H9 (cell line): ENCODE data around the gene ADA. TPM values are rescaled to one million over a fixed set of nuclear protein-coding genes. Genes with fewer than 3 reads are reported as not detected.

Experiments used
- DNase-seq: peaks from one replicate; pipeline ENCODE4 v3.0.0-alpha.2; 2017
- H2AFZ ChIP-seq: one replicate; pipeline ENCODE4 v1.6.1; 2013; ENCODE audit warnings: mild to moderate bottlenecking, low read length, control low read depth, moderate library complexity
- H2AK5ac ChIP-seq: 2 replicates; pipeline ENCODE4 v1.6.1; 2013; ENCODE audit warnings: low read length, control low read depth, mixed read lengths; ENCODE audit not compliant: insufficient read length
- H2BK120ac ChIP-seq: one replicate; pipeline ENCODE4 v1.6.1; 2013; ENCODE audit warnings: low read depth, mild to moderate bottlenecking, low read length, control low read depth, inconsistent platforms; ENCODE audit not compliant: poor library complexity, severe bottlenecking
- H2BK12ac ChIP-seq: 2 replicates; pipeline ENCODE4 v1.6.1; 2013; ENCODE audit warnings: low read length, control low read depth, mixed read lengths, low read depth; ENCODE audit not compliant: insufficient read length
- H2BK15ac ChIP-seq: 2 replicates; pipeline ENCODE4 v1.6.1; 2013; ENCODE audit warnings: low read depth, low read length, control low read depth
- H2BK20ac ChIP-seq: one replicate; pipeline ENCODE4 v1.6.1; 2013; ENCODE audit warnings: low read depth, mild to moderate bottlenecking, low read length, control low read depth, inconsistent platforms; ENCODE audit not compliant: poor library complexity, severe bottlenecking
- H2BK5ac ChIP-seq: 2 replicates; pipeline ENCODE4 v1.6.1; 2013; ENCODE audit warnings: low read length, control low read depth, mixed read lengths; ENCODE audit not compliant: insufficient read length
- H3K14ac ChIP-seq: 2 replicates; pipeline ENCODE4 v1.6.1; 2013; ENCODE audit warnings: low read length, control low read depth; ENCODE audit not compliant: insufficient read depth
- H3K18ac ChIP-seq: 2 replicates; pipeline ENCODE4 v1.6.1; 2013; ENCODE audit warnings: low read depth, mild to moderate bottlenecking, mixed read lengths, low read length, control low read depth; ENCODE audit not compliant: insufficient read length
- H3K23ac ChIP-seq: 2 replicates; pipeline ENCODE4 v1.6.1; 2013; ENCODE audit warnings: low read length, control low read depth, mixed read lengths, low read depth; ENCODE audit not compliant: insufficient read length
- H3K23me2 ChIP-seq: 2 replicates; pipeline ENCODE4 v1.6.1; 2013; ENCODE audit warnings: low read depth, mild to moderate bottlenecking, mixed read lengths, low read length, control low read depth; ENCODE audit not compliant: insufficient read length, poor library complexity, severe bottlenecking
- H3K27ac ChIP-seq: 2 replicates; pipeline ENCODE4 v1.5.1; 2013; ENCODE audit warnings: low read length, control low read depth, mixed read lengths, low read depth; ENCODE audit not compliant: insufficient read length
- H3K27me3 ChIP-seq: 2 replicates; pipeline ENCODE4 v1.6.1; 2013; ENCODE audit warnings: low read length, control low read depth, inconsistent platforms; ENCODE audit not compliant: insufficient read depth
- H3K4ac ChIP-seq: 2 replicates; pipeline ENCODE4 v1.6.1; 2013; ENCODE audit warnings: low read depth, mild to moderate bottlenecking, control low read depth, inconsistent platforms, low read length, moderate library complexity
- H3K4me1 ChIP-seq: 2 replicates; pipeline ENCODE4 v1.6.1; 2013; ENCODE audit warnings: low read length, control low read depth, inconsistent platforms; ENCODE audit not compliant: insufficient read depth
- H3K4me2 ChIP-seq: 2 replicates; pipeline ENCODE4 v1.6.1; 2013; ENCODE audit warnings: low read length, control low read depth, mixed read lengths; ENCODE audit not compliant: insufficient read length, insufficient read depth
- H3K56ac ChIP-seq: 2 replicates; pipeline ENCODE4 v1.6.1; 2013; ENCODE audit warnings: low read depth, mild to moderate bottlenecking, mixed read lengths, low read length, control low read depth; ENCODE audit not compliant: insufficient read length
- H3K79me1 ChIP-seq: 2 replicates; pipeline ENCODE4 v1.6.1; 2013; ENCODE audit warnings: low read depth, mild to moderate bottlenecking, moderate library complexity, low read length, control low read depth, inconsistent platforms; ENCODE audit not compliant: insufficient read depth, poor library complexity, severe bottlenecking
- H3K79me2 ChIP-seq: 2 replicates; pipeline ENCODE4 v1.6.1; 2013; ENCODE audit warnings: low read length, control low read depth, inconsistent platforms; ENCODE audit not compliant: insufficient read depth
- H3K9ac ChIP-seq: 2 replicates; pipeline ENCODE4 v1.6.1; 2013; ENCODE audit warnings: low read length, control low read depth, mixed read lengths; ENCODE audit not compliant: insufficient read length; ENCODE audit errors: extremely low read depth
- H3K9me3 ChIP-seq: one replicate; pipeline ENCODE4 v1.6.1; 2013; ENCODE audit warnings: low read depth, low read length, inconsistent platforms; ENCODE audit not compliant: control insufficient read depth
- H3T11ph ChIP-seq: one replicate; pipeline ENCODE4 v1.6.1; 2013; ENCODE audit warnings: mild to moderate bottlenecking, low read length, control low read depth, inconsistent platforms
- H4K20me1 ChIP-seq: one replicate; pipeline ENCODE4 v1.6.1; 2013; ENCODE audit not compliant: control insufficient read depth, insufficient read length, insufficient read depth
- H4K5ac ChIP-seq: 2 replicates; pipeline ENCODE4 v1.6.1; 2013; ENCODE audit warnings: low read depth, mild to moderate bottlenecking, mixed read lengths, low read length, control low read depth; ENCODE audit not compliant: insufficient read length
- H4K8ac ChIP-seq: replicated peaks from 2 replicates; pipeline ENCODE4 v1.6.1; 2013; ENCODE audit warnings: low read length, control low read depth, mixed read lengths, low read depth; ENCODE audit not compliant: insufficient read length
- H4K91ac ChIP-seq: 2 replicates; pipeline ENCODE4 v1.6.1; 2013; ENCODE audit warnings: low read depth, mild to moderate bottlenecking, moderate library complexity, mixed read lengths, low read length, control low read depth; ENCODE audit not compliant: insufficient read length
- H3K27ac Mint-ChIP-seq, 3 experiments: 2 replicates in 2 of 3; 3 replicates in 1 of 3; pipeline ENCODE4 v1.8.0; 2020 to 2021; ENCODE audit warnings: mixed read lengths in 3 of 3, mild to moderate bottlenecking in 1 of 3, moderate library complexity in 1 of 3
- H3K27me3 Mint-ChIP-seq: 2 replicates; pipeline ENCODE4 v1.8.0; 2021; ENCODE audit warnings: low read depth, mild to moderate bottlenecking, moderate library complexity, mixed read lengths
- H3K36me3 Mint-ChIP-seq, 3 experiments: 2 replicates in 2 of 3; 3 replicates in 1 of 3; pipeline ENCODE4 v1.8.0; 2020 to 2021; ENCODE audit warnings: low read depth in 3 of 3, mixed read lengths in 3 of 3; ENCODE audit not compliant: insufficient read depth in 1 of 3
- H3K4me1 Mint-ChIP-seq, 2 experiments: 2 replicates each; pipeline ENCODE4 v1.8.0; 2020; ENCODE audit warnings: mixed read lengths in 2 of 2
- H3K4me3 Mint-ChIP-seq, 2 experiments: 2 replicates in 1 of 2; 3 replicates in 1 of 2; pipeline ENCODE4 v1.8.0; 2020 to 2021; ENCODE audit warnings: mild to moderate bottlenecking in 2 of 2, mixed read lengths in 2 of 2, moderate library complexity in 1 of 2
- H3K9me3 Mint-ChIP-seq, 2 experiments: 2 replicates in 1 of 2; 3 replicates in 1 of 2; pipeline ENCODE4 v1.8.0; 2020; ENCODE audit warnings: mild to moderate bottlenecking in 2 of 2, mixed read lengths in 2 of 2, moderate library complexity in 1 of 2
- WGBS: extraction: QIAGEN DNeasy Blood & Tissue Kit; methylation state at CpG from one replicate; pipeline ENCODE4 v1.1.7; 2013; ENCODE audit warnings: missing lambda C conversion rate, low lambda C conversion rate, mixed read lengths; ENCODE audit not compliant: insufficient read length; ENCODE audit errors: extremely low coverage; 5-methylcytosine and 5-hydroxymethylcytosine counted together
- total RNA-seq: library from RNA; stranded (reverse); gene quantifications from 2 replicates; pipeline ENCODE4 v1.2.1, GENCODE V29; 2021
- TF ChIP-seq, protein P1 (sequence below): fragments of 200-600 bp; sonication (generic); conservative IDR thresholded peaks from 3 replicates; pipeline ENCODE4 v1.8.0; 2021; ENCODE audit warnings: antibody characterized with exemption, mild to moderate bottlenecking

ADA gene
- total RNA-seq, 1 experiment from 2014 or later: 22.0 TPM

DNA sequence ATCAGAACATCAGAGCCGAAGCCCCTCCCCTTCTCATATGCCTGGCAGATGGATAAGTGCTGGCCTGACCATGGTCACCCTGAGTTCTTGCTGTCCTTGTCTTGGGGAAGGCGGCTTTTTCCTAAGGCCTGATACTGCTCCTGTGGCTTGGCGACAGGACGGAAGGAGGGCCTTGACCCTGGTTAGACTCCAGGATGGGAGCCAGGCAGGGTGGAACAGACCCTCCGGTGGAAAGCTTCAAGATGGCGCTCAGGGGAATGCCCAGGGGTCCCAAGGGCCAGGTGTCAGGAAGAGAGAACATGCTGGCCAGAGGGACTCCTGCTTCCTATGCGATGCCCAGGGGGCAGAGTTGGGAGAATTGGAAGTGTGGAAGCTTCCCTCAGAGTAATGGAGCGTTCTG, 29.6 kb downstream of the ADA start:
- Histone ChIP-seq H2BK15ac (no peak overlapping the region), H4K5ac (no peak overlapping the region), H2BK5ac (no peak overlapping the region), H4K91ac (no peak overlapping the region), H3K23me2 (no peaks in the 10 kb centered on the region), H3K27ac (no peak overlapping the region), H3T11ph (no peak overlapping the region), H3K18ac (no peak overlapping the region), H4K8ac (no peak overlapping the region), H3K79me2 (no peaks in the 10 kb centered on the region), H3K14ac (no peak overlapping the region), H2BK120ac (no peak overlapping the region), H3K4me1 (no peaks in the 10 kb centered on the region), H3K23ac (no peak overlapping the region), H3K79me1 (no peaks in the 10 kb centered on the region), H3K4ac (no peak overlapping the region), H3K9me3 (no peaks in the 10 kb centered on the region), H3K27me3 (peaks cover 6% of the 10 kb centered on the region; the same call in 1 of the 2 replicates), H3K56ac (no peak overlapping the region), H3K9ac (no peak overlapping the region), H2BK20ac (no peak overlapping the region), H3K4me2 (no peak overlapping the region), H2AK5ac (no peak overlapping the region), H2AFZ (no peak overlapping the region), H4K20me1 (no peaks in the 10 kb centered on the region), H2BK12ac (no peak overlapping the region)
- peaks cover 17 to 20% of the 10 kb centered on the region in 2 experiments for H3K4me1 Mint-ChIP-seq
- H3K27me3 Mint-ChIP-seq: peaks cover 62% of the 10 kb centered on the region
- WGBS: no CpG with 5 or more reads among the region's 8 CpGs
- TF ChIP-seq, protein P1, sequence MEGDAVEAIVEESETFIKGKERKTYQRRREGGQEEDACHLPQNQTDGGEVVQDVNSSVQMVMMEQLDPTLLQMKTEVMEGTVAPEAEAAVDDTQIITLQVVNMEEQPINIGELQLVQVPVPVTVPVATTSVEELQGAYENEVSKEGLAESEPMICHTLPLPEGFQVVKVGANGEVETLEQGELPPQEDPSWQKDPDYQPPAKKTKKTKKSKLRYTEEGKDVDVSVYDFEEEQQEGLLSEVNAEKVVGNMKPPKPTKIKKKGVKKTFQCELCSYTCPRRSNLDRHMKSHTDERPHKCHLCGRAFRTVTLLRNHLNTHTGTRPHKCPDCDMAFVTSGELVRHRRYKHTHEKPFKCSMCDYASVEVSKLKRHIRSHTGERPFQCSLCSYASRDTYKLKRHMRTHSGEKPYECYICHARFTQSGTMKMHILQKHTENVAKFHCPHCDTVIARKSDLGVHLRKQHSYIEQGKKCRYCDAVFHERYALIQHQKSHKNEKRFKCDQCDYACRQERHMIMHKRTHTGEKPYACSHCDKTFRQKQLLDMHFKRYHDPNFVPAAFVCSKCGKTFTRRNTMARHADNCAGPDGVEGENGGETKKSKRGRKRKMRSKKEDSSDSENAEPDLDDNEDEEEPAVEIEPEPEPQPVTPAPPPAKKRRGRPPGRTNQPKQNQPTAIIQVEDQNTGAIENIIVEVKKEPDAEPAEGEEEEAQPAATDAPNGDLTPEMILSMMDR: no peak
- DNase-seq: no peak
- H3K9me3 Mint-ChIP-seq: no peaks in the 10 kb centered on the region
- peaks cover 34 to 55% (median 47%) of the 10 kb centered on the region in 3 experiments for H3K36me3 Mint-ChIP-seq
- H3K27ac Mint-ChIP-seq: no peak overlapping the region
- H3K4me3 Mint-ChIP-seq: no peak overlapping the region
